ENCODE data around the gene PGAP3.

Gene PGAP3

DNA sequence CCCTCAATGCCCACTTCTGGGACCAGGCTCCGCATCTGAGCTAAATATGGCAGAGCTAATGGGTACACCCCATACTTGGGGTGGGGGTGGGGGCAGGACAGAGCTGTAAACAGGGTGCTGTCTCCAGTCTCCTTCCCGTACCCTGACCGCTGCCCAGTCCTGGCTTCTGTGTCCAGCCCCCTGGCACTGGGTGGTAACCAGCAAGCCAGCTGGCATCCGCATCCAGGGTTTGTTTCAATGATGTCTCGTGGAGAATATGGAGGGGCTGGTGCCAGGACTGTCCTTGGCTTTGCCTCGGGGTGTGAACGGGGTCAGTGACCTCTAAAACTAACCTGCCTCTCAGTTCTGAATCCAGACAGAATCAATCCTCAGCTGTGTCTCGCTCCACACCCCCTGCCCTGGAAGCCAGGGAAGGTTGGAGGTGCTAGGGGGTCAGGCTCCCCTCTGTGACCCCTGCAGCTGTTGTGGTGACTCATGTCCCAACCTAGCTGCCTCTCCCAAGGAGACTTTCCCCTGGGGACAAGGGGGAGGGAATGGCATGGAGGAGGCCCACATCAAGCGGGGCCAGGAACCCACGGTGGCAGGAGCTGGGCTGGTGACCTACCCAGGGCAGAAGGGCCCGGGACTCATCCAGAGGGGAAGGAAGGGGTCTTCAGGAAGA is 21.1 kb downstream of the PGAP3 start:
- TF ChIP-seq, protein P1, sequence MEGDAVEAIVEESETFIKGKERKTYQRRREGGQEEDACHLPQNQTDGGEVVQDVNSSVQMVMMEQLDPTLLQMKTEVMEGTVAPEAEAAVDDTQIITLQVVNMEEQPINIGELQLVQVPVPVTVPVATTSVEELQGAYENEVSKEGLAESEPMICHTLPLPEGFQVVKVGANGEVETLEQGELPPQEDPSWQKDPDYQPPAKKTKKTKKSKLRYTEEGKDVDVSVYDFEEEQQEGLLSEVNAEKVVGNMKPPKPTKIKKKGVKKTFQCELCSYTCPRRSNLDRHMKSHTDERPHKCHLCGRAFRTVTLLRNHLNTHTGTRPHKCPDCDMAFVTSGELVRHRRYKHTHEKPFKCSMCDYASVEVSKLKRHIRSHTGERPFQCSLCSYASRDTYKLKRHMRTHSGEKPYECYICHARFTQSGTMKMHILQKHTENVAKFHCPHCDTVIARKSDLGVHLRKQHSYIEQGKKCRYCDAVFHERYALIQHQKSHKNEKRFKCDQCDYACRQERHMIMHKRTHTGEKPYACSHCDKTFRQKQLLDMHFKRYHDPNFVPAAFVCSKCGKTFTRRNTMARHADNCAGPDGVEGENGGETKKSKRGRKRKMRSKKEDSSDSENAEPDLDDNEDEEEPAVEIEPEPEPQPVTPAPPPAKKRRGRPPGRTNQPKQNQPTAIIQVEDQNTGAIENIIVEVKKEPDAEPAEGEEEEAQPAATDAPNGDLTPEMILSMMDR (IDR thresholded peaks at IDR 0.05; ENCODE audit: low read depth, low read length) = no peak
- no peak for DNase-seq (ENCODE audit: extremely low read depth, low read depth)

DNA sequence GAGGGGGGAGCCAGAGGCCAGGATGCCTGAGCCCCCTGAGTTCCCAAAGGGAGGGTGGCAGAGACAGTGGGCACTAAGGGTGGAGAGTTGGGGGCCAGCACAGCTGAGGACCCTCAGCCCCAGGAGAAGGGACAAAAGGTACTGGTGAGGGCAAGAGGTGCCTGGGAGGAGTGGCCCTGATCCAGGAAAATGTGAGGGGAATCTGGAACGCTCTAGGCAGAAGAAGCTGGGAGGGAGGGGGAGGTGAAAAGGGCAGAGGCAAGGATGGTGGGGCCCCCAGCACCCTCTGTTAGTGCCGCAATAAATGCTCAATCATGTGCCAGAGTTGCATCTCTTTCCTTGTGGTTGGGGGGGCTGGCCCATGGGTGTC is 21.6 kb downstream of the PGAP3 start:
- no peak for DNase-seq (ENCODE audit: extremely low read depth, low read depth)
- TF ChIP-seq, protein P1 (IDR thresholded peaks at IDR 0.05; ENCODE audit: low read depth, low read length) = no peak

DNA sequence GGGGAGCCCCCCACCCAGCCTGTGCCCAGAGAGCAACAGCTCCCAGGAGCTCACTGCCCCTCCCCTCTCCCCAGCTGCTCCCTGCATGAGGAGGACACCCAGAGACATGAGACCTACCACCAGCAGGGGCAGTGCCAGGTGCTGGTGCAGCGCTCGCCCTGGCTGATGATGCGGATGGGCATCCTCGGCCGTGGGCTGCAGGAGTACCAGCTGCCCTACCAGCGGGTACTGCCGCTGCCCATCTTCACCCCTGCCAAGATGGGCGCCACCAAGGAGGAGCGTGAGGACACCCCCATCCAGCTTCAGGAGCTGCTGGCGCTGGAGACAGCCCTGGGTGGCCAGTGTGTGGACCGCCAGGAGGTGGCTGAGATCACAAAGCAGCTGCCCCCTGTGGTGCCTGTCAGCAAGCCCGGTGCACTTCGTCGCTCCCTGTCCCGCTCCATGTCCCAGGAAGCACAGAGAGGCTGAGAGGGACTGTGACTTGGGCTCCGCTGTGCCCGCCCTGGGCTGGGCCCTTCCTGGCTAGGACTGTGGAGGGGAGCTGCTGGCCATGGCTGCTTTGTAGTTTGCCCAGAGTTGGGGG is 22.1 kb downstream of the PGAP3 start:
- TF ChIP-seq, protein P1 (IDR thresholded peaks at IDR 0.05; ENCODE audit: low read depth, low read length) = no peak
- no peak for DNase-seq (ENCODE audit: extremely low read depth, low read depth)

DNA sequence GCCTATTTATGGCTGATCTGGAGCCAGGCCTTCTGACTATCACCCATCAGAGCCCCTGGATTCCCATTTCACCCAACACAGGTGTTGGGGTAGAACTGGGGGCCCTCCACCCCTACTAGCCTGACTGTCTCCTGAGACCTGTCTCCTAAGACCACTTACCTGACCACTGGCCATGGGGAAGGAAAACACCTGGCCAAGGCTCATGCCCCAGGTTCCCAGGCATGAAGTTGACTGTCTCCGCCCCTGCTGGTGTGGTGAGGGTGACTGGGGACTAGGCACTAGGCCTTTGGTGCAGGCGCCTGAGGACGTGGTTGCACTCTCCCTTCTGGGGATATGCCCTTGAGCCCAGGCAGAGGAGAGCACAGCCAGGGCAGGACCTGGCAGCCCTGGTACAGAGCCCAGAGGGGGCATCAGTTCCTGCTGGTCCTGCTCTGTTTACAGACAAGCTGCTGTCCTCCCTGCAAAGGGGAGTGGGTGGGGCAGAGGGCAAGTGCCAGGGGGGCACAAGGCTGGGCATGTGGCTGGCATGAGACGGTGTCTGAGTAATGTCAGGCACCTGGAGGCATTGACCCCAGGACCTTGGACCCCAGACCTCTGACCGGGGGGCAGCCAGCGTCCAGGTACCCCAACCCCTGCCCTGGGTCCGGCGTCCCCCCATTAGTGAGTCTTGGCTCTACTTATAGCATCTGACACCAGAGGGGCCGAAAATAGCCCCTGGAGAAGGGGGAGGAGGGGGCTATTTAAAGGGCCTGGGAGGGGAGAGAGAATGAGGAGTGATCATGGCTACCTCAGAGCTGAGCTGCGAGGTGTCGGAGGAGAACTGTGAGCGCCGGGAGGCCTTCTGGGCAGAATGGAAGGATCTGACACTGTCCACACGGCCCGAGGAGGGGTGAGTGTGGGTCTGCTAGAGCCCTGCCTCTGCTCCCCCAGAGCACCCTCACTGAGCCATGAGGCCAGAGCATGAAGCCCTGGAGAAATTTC is 23.0 kb downstream of the PGAP3 start, which contains the start of gene TCAP:
TCAP (plus strand) TSS at position 769 of the 981 bp plus-strand sequence; CDS start at position 780, 11 bp downstream.
- TF ChIP-seq, protein P1 (IDR thresholded peaks at IDR 0.05; ENCODE audit: low read depth, low read length) = no peak
- DNase-seq (ENCODE audit: extremely low read depth, low read depth) = no peak

DNA sequence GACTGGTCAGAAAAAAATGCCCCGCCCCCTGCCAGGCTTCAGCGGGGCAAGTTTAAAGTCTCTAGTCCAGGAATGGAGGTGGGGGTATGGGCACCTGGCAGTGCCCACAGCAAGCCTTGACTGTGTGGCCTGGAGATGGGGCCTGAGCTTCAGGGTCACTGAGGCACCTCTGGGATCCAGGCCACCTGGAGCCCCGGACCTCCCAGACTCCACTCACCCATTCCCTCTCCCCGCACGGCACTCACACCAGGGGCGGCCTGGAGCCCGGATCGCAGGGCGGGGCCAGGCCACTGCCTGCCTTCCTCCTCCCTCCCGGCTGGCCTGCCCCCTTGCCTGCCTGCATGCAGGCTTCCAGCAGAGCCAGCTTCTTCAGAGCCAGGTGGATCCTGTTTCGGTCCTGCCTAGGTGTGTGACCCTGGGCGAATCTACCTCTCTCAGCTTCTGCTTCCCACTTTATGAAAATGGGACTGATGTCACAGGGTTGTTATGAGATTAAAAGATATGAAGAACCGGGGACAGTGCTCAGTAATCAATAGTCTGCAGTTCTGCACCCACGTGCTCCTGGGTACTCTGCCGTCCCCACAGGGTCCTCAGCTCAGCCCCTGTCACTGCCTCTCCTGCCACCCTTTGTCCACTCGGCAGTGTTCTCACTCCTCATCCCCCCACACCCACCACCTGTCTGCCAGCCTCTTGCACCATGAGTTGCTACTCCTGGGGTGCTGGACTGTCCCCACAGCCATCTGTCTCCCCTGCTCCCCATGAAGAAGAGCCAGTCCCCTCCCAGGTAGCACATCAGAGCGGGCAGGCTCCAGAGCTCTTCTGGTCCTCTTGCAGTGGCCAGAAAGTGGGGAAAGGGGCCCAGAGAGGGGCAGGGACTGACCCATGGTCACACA is 23.9 kb downstream of the PGAP3 start:
- TF ChIP-seq, protein P1 (IDR thresholded peaks at IDR 0.05; ENCODE audit: low read depth, low read length) = no peak
- no peak for DNase-seq (ENCODE audit: extremely low read depth, low read depth)

DNA sequence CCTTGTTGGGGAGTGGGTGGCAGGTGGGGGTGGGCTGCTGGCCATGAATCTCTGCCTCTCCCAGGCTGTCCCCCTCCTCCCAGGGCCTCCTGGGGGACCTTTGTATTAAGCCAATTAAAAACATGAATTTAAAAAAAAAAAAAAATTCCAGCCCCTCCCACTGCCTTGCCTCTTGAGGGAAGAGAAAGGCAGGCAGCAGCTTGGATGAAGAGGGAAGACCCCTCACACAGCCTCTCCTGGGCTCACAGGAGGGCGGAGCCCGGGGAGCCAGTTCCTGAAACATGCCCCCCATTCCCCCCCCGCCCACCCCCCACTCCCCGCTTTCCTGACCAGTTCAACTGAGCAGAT is 24.5 kb downstream of the PGAP3 start:
- no peak for DNase-seq (ENCODE audit: extremely low read depth, low read depth)

More for the DNA sequence above, 24.5 kb downstream of the PGAP3 start:
- TF ChIP-seq, protein P1 (IDR thresholded peaks at IDR 0.05; ENCODE audit: low read depth, low read length) = no peak
